Stimulated activated CD8-positive, alpha-beta memory T cell treated with anti-CD3 and anti-CD28 coated beads, Interleukin-7, amount 100 ng/mL, for 48 hours (primary cell): ENCODE data around the gene FARS2.

Experiments
- DNase-seq, 2 donors: peaks; one replicate each; pipeline ENCODE4 v3.0.0-alpha.2; 2020; ENCODE audit warnings: low read depth in 1 of 2; ENCODE audit errors: extremely low read depth in 1 of 2

The FARS2 gene

DNA sequence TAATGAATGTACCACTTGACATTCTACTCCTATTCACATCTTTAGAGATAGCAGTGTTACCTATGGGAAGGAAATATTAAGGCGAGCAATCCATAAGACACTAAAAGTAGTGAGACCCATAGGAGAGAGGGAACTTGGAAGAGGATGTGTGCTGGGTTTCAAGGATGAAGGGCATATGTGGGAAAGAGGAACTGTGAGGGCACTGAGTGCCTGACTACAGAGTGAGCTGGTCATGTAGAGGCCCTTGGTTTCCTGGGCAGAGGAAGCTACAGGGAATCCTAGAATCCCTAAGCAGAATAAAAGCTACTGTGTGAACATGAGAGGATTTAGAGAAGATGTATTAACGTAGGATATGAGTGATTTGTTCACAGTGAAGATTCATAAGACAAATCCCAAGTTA, 262.8 kb downstream of the FARS2 start:
- no peak for DNase-seq

DNA sequence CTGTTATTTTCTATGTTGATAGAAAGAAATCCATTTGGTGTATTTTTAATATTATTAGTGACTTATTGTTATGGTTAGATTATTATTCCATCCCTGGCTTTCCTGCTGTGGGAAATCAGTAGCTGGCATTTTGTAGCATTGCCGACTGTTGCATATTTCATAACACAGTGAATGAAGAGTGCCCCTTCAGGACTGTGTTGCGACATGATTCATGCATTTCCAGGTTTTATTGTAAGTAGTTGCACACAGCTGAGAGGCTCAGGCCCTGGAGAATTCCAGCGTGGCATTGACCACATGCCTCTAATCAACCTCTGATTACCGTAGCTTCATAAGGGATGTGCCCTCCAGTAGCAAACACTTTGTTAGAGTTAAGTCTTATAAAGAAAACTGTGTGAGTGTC, 263.9 kb downstream of the FARS2 start:
- no peak for DNase-seq

DNA sequence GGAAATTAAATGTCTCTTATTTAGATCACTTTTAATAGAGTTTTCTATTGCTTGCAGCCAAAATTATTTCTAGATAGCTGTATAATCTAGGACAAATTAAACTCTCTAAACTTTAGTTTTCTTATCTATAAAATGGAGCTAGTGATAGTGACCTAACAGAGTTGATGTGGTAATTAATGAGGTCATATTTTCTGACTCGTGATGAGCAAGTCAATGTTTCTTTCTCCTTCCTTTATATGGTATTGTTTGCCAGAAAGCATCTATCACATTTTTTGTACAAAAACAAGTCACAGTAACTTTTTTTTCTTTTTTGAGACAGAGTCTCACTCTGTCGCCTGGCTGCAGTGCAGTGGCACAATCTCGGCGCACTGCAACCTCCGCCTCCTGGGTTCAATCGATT, 267.7 kb downstream of the FARS2 start:
- DNase-seq: no peak

DNA sequence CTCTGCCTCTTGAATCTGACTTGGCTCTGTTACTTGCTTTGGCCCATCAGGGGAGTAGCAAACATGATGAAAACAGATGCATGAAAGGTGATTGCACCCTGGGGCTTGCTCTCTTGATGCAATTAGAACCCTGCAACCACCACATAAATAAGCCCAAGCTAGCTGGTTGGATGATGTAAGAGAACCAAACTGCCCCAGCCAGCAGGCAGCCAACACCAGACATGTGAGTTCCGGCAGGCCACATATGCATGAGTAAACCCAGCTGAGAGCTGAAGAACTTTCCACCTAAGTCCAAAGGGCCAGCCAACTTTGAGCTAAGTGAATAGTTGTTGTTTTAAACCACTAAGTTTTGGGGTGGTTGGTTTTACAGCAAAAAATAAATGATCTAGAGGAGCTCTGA, 268.4 kb downstream of the FARS2 start:
- no peak for DNase-seq

DNA sequence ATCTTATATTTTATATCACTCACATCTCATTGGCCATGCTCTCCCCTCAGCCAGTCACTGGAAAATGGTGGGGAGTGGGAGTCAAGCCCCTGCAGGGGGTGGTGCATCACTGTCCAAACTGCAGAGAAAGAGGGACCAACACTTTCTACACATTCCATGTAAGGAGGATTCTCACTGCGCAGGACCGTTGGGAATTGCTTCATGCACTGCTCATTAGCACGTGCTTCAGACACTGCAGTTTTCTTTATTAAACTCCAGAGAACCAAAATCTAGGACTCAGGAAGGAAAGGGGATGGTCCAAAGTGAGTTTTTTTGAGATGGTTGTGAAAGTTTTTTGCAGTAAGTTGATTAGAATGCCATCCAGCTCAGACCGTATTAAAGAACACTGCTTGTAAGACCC, 269.8 kb downstream of the FARS2 start:
- DNase-seq: no peak

DNA sequence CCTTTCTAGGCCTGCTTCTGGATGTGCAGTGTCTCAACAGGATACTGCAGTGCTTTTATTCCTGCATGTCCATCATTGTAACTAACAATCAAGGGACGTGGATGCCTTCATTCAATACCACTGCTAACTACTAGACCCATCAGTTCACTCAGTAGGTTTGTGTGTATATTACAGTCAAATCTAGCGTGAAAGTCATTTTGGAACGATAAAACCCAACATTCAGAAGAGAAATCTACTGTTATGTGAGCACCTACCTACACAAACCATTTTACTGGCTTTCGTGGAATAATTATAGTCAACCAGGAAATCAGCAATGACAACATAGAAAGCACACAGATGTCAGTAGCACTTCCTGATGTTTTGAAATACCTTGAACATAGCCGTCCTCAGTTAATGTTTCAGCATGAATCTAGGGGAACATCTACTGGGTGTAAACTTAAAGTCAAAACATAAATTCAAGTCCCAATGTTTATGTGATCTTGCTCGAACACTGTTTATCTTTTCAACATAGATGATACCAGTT, 270.6 kb downstream of the FARS2 start:
- no peak for DNase-seq

DNA sequence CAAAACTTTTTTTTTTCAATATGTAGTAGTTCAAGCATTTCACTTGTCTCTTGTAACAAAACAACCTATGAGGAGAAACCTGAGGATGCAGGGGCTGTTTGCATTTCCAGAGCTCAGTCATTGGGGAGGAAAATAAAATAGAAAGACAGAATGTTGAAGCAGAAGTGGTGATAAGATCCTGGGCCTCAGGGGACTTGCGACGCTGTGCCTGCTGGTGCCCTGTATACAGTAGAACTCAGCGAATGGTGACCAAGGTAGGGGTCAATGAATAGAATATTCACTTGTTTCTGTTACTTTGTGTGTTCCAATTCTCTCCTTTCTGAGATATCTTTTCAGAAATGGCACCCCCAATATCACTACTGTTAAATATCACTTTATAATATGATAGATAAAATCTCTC, 271.6 kb downstream of the FARS2 start:
- DNase-seq: no peak

DNA sequence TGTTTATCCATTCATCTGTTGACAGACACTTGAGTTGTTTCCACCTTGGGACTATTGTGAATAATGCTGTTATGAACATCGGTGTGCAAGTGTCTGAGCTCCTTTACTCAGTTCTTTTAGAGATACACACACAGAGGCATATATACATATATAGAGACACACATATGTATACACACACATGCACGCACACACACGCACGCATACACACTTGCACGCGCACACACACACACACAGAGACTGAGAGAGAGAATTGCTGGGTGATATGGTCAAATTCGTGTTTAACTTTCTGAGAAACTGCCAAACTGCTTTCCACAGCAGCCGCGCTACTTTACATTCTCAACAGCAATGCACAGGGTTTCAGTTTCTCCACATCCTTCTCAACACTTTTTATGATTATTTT, 273.3 kb downstream of the FARS2 start:
- DNase-seq: no peak

DNA sequence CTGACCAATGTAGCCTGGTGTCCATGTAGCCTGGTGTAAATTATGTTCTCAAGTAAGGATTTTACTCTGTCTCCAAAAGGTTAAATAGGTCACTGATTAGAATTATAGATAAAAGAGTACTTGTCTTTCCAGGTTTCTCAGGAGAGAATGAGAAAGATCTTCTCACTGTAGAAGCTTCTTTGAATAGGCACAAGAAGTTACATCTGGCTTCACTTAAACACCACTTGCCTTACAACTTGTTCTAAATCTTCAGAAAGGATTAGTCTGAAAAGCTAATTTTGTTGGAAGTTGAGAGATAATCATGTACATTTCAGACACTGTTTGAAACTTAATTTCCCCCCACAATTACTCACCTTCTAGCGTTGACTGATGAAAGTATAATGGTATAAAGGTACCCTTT, 275.3 kb downstream of the FARS2 start:
- no peak for DNase-seq

DNA sequence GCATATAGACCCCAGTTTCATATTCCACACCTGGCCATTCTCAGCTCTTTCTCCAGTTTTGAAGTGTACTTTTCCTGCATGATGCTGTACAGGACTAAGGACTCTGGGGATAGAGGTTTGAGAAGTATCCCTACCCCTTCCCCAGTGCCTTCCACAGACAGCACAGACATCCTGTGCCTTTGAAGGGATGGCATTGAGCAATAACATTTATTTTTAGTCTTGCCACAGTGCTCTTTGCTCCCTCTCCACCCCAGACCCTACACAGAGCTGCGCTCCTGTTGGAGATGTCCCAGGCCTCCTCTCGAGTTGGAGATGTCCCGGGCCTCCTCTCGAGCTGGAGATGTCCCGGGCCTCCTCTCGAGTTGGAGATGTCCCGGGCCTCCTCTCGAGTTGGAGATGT, 275.8 kb downstream of the FARS2 start:
- DNase-seq: no peak

DNA sequence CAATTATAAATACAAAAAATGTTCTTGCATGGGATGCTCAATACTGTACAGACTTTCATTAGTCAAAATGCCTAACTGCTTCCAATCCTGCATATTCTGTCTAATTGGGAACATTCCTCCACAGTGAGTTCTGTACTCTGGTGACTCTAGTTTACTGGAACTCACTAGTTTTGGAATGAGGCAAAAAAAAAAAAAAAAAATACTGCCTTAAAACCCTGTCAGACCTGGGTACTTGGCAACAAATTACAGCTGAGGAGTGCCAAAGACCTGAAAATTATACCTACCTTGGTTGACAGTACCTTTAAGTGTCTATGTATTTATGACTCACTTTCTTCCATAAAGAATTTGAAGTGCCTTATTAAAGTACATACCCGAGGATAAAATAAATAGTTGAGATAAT, 276.7 kb downstream of the FARS2 start:
- DNase-seq: no peak

DNA sequence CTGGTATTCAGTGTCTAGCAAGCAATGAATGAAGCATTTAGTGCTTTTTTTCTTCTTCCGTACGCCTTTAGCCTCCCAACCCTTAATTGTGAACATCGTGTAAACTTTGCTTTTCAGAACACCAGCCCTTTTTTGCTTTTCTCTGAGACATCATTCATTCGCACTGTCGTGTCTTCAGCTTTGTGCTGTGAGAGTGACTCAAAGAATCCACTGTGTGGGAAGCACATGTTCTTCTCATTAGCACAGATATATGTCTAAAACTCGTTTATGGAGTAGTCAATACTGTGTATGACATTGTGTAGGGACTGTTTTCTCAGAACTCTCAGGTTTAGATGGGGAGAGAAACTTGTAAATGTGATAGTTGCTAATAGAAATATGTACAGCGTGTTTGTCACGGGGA, 279.1 kb downstream of the FARS2 start:
- DNase-seq: no peak

DNA sequence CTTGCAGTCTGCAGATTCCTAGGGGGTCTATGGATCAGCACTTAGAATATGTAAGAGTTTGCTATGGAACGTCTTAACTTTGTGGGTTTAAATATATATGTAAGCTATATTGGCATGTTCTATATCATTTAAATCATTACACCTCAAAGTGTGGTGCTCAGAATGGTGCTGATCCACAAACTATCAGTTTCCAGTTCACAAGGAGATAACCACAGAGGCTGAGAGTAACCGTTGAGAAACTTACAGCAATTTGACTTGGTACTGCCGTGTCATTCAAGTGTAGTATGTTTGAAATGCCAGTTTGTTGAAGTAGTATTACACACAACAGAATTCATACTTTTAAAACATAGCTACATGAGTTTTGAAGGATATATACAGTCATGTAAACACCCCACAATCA, 279.7 kb downstream of the FARS2 start:
- DNase-seq: no peak

DNA sequence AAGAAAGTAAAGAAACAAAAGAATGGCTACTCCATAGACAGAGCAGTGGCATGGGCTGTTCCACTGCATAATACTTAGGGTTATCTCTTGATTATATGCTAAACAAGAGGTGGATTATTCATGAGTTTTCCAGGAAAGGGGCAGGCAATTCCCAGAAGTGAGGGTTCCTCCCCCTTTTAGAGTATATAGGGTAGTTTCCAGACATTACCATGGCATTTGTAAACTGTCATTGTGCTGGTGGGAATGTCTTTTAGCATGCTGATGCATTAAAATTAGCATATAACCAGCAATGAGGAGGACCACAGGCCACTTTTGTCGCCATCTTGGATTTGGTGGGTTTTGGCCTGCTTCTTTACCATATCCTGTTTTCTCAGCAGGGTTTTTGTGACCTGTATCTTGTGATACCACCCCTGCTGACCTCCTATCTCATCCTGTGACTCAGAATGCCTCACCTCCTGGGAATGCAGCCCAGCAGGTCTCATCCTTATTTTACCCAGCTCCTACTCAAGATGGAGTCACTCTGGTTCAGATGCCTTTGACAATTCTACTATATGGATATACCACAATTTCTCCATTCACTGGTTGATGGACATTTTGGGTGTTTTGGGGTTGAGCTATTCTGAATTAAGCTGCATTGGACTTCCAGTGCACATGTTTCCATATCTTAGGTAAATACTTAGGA, 280.6 kb downstream of the FARS2 start:
- no peak for DNase-seq

DNA sequence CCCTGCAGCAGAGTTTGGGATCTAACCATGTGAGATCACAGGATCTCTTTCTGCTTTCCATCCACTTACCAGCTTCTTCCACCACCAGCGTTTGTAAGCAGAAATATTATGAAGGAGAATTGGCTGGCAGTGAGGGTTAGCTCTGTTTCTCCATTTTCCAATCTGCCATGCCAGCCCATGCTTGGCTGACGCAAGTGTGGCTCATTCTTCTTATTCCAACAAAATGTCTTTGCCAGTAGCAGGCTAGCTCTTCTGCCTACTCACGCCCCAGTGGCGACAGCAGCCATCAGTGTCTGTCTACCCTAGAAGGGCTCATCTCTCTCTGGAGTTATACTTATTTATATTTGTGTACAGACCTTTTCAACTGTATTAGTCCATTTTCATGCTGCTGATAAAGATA, 286.2 kb downstream of the FARS2 start:
- no peak for DNase-seq

DNA sequence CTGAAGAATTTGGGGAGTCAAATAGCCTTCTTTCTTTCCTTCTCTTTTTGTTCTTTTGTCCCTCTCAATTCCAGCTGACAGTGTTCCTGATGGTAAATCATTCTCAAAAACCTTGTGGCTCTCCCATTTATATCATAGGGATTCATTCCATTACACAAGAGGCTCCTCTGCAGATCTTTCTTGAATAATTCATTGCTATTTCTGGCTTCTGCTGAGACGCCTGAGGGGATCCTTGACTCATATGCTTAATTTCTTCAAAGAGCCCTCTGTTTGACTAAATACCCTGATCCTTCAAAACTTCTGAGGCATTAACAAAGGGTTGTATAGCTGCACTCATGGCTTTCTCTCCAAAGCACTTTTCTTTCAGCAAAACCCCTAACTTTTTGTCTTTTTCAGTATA, 289.3 kb downstream of the FARS2 start:
- DNase-seq: no peak

DNA sequence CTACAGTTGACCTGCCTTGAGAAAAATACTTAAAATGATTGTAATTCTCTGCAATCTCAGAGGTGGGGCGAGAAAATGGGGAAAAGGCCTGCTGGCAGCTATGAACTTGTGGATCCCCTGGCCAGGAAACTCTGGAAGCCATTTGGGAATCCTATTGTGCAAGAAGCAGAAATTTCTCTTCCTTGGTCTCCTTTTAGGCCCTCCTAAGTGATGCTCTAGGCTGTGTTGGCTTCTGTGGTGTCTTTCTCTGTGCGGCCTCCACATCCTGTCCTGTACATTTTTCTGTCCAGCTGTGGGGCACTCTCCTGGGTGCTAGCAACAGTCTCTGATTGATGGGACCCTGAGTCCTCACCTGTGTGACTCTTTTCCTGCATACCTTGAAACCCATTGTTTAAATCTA, 290.9 kb downstream of the FARS2 start:
- no peak for DNase-seq

DNA sequence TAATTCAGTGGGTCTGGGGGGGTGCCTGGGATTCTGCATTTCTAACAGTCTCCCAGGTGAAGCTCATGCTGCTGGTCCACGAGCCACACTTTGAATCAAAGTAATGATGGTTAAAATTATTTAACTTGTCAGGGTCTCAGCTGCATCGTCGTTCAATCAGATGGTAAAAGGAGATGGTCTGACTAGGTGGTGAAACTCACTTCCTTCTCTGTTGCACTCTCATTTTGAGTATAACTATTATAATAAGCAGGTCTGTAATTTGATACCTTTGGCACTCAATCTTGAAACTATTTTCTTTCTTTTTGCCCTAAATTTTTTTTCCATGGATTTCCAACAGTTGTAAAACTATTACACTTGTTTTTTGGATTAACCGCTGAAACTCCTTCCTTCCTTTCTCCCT, 292.5 kb downstream of the FARS2 start:
- no peak for DNase-seq

DNA sequence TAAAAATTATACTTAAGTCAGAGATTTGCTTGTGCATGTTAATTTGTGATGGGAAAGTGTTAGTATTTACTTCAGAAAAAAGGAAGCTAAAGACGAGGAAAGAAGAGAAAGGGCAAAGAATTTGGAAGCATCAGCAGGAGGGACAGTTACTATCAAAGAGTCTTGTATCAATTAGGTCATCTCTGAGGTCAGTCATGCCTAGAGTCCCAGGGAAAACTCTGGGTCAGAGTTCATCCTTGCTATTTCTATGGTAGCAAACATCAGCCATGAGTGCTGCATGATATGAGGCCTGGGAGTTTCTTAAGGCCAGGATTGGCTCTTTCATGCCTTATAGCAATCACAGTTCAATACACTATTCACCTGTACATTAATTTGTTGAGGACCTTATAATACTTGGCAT, 292.9 kb downstream of the FARS2 start:
- DNase-seq: no peak

DNA sequence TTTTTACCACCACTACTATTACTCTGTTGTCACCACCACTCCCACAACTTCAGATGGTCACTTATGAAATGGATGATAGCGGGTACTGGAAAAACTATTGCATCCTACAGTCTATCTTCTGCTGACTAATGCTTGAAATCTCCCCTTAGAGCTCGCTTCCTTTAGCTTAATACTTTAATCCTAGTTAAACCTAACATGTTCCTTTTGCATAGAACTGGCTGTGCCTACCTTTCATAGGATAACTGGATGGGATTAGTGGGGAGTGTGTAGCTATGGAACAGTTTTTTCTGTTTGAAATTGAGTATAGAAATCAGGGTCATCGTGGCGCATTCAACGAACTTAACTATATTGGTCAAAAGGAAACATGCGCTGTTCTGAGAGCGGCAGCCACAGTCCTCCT, 294.7 kb downstream of the FARS2 start:
- DNase-seq: no peak

DNA sequence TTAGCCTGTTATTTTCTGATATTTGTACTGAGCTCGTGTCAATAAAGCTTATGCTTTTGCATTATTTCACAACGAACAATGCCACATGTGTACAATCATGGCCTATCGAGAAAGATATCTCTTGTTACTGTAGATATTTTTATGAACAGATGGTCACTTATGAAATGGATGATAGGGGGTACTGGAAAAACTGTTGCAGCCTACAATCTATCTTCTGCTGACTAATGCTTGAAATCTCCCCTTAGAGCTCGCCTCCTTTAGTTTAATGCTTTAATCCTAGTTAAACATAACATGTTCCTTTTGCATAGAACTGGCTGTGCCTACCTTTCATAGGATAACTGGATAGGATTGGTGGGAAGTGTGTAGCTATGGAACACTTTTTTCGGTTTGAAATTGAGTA, 296.2 kb downstream of the FARS2 start:
- no peak for DNase-seq

DNA sequence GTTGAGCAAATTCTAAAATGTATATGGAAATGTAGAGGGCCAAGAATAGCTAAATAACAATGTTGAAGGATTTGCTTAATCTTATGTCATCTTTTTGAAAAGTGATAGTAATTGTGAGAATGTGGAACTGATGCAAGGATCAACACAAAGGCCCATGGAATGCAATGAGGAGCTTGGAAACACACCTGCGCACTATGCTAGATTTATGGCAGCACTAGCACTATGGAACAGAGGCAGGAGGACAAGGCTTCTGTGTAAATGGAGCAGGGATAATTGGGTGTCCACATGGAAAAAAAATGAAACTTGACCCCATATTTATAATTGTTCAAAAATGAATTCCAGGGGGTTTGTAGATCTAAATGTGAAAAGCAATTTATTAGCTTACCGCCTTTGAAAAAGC, 298.3 kb downstream of the FARS2 start:
- DNase-seq: no peak

DNA sequence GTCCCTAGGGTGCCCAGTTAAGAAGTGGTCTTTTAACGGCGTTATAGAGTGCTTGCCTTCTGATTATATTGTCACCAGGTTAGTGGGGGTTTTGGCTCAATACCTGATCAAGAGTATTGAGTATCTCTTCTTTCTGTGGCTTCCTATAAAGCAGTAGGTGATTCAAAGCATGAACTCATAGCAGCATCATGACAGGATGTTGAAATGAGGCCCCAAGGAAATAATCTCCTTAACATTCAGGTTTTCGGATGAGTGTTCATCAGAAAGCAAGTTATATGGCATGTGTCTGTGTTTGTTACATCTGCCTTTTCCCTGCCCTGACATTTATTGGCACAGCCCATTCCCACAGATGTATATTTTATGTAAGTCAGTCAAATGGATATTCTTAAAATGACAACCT, 301.0 kb downstream of the FARS2 start:
- DNase-seq: no peak
